Measurements from ENCODE around the gene TXNRD3. TPM values are rescaled to one million over a fixed set of nuclear protein-coding genes. Genes with fewer than 3 reads are reported as not detected.

Gene TXNRD3
- total RNA-seq, 1 donor from 2014 or later: 1.8 TPM

- Mint-ChIP-seq H3K27me3 (ENCODE audit: unreplicated experiment) (peaks cover 8% of the 10 kb centered on the region), H3K4me1 (ENCODE audit: low read depth, unreplicated experiment) (no peaks in the 10 kb centered on the region), H3K9me3 (ENCODE audit: unreplicated experiment) (peaks cover 6% of the 10 kb centered on the region), H3K27ac (ENCODE audit: unreplicated experiment) (no peak overlapping the region), H3K36me3 (ENCODE audit: unreplicated experiment) (peaks cover 10% of the 10 kb centered on the region), H3K4me3 (ENCODE audit: unreplicated experiment) (no peak overlapping the region)
- DNase-seq: no peak
- no peak for TF ChIP-seq CTCF (IDR thresholded peaks at IDR 0.05; ENCODE audit: partially characterized antibody, unreplicated experiment)
These were observed 9.8 kb upstream of the TXNRD3 start for GRCh38 chr3:126664591-126665214.

- H3K4me3 Mint-ChIP-seq (ENCODE audit: unreplicated experiment): no peak overlapping the region
- peaks cover 4% of the 10 kb centered on the region for H3K9me3 Mint-ChIP-seq (ENCODE audit: unreplicated experiment)
- H3K4me1 Mint-ChIP-seq (ENCODE audit: low read depth, unreplicated experiment): no peaks in the 10 kb centered on the region
- no peak overlapping the region for H3K27ac Mint-ChIP-seq (ENCODE audit: unreplicated experiment)
- H3K27me3 Mint-ChIP-seq (ENCODE audit: unreplicated experiment): peaks cover 8% of the 10 kb centered on the region
- DNase-seq: no peak
- peaks cover 10% of the 10 kb centered on the region for H3K36me3 Mint-ChIP-seq (ENCODE audit: unreplicated experiment)
- TF ChIP-seq CTCF (IDR thresholded peaks at IDR 0.05; ENCODE audit: partially characterized antibody, unreplicated experiment): no peak
These were observed 8.8 kb upstream of the TXNRD3 start for GRCh38 chr3:126663750-126664149.

GRCh38 chr3:126663257-126663656, 8.3 kb upstream of the TXNRD3 start:
- DNase-seq: no peak
- H3K4me3 Mint-ChIP-seq (ENCODE audit: unreplicated experiment): no peak overlapping the region
- H3K27ac Mint-ChIP-seq (ENCODE audit: unreplicated experiment): no peak overlapping the region
- H3K27me3 Mint-ChIP-seq (ENCODE audit: unreplicated experiment): peaks cover 10% of the 10 kb centered on the region
- H3K36me3 Mint-ChIP-seq (ENCODE audit: unreplicated experiment): peaks cover 12% of the 10 kb centered on the region
- H3K4me1 Mint-ChIP-seq (ENCODE audit: low read depth, unreplicated experiment): no peaks in the 10 kb centered on the region
- no peak for TF ChIP-seq CTCF (IDR thresholded peaks at IDR 0.05; ENCODE audit: partially characterized antibody, unreplicated experiment)
- peaks cover 4% of the 10 kb centered on the region for H3K9me3 Mint-ChIP-seq (ENCODE audit: unreplicated experiment)

- Mint-ChIP-seq H3K36me3 (ENCODE audit: unreplicated experiment) (peaks cover 17% of the 10 kb centered on the region), H3K27ac (ENCODE audit: unreplicated experiment) (no peak overlapping the region), H3K9me3 (ENCODE audit: unreplicated experiment) (peaks cover 7% of the 10 kb centered on the region), H3K27me3 (ENCODE audit: unreplicated experiment) (peaks cover 10% of the 10 kb centered on the region), H3K4me3 (ENCODE audit: unreplicated experiment) (no peak overlapping the region), H3K4me1 (ENCODE audit: low read depth, unreplicated experiment) (no peaks in the 10 kb centered on the region)
- no peak for DNase-seq
- TF ChIP-seq CTCF (IDR thresholded peaks at IDR 0.05; ENCODE audit: partially characterized antibody, unreplicated experiment): no peak
These were observed 6.8 kb upstream of the TXNRD3 start for GRCh38 chr3:126661532-126662364.
